Prostate gland (tissue), 2 donors: Measurements from ENCODE around the gene NEK4. TPM values are rescaled to one million over a fixed set of nuclear protein-coding genes. Genes with fewer than 3 reads are reported as not detected.

ENCODE experiments used
- DNase-seq: peaks from one replicate; pipeline ENCODE4 v3.0.0-alpha.2; 2019; ENCODE audit warnings: low spot score
- H3K27ac ChIP-seq, 2 donors: fragments of 200-600 bp; sonication (generic); 2 replicates each; pipeline ENCODE4 v1.5.1; 2017 to 2019
- H3K27me3 ChIP-seq: fragments of 200-600 bp; sonication (generic); replicated peaks from 2 replicates; pipeline ENCODE4 v1.5.1; 2019; ENCODE audit not compliant: insufficient read depth
- H3K36me3 ChIP-seq, 2 donors: fragments of 200-600 bp; sonication (generic); 1 replicate in 1 of 2; 2 replicates in 1 of 2; pipeline versions ENCODE4 v1.5.1 to v1.8.1; 2017 to 2019
- H3K4me1 ChIP-seq: fragments of 200-600 bp; sonication (generic); replicated peaks from 2 replicates; pipeline ENCODE4 v1.5.1; 2019
- H3K4me3 ChIP-seq, 2 donors: fragments of 200-600 bp; sonication (generic); 2 replicates each; pipeline ENCODE4 v1.5.1; 2017 to 2019
- H3K9me3 ChIP-seq: fragments of 200-600 bp; sonication (generic); 2 replicates; pipeline ENCODE4 v1.5.1; 2017
- CTCF ChIP-seq, 4 experiments: fragments of 200-600 bp in 2 of 4; fragments of 450-650 bp in 2 of 4; sonication (generic) in 2 of 4; IDR thresholded peaks; 1 replicate in 3 of 4; 2 replicates in 1 of 4; pipeline ENCODE4 v1.5.1; 2016 to 2019; ENCODE audit warnings: antibody characterized with exemption in 4 of 4, mild to moderate bottlenecking in 2 of 4, moderate library complexity in 2 of 4
- POLR2A ChIP-seq: fragments of 450-650 bp; IDR thresholded peaks from one replicate; pipeline ENCODE4 v1.6.1; 2016; ENCODE audit warnings: antibody characterized with exemption, mild to moderate bottlenecking
- POLR2AphosphoS5 ChIP-seq: sonication (generic); formaldehyde crosslinking; IDR thresholded peaks from one replicate; pipeline ENCODE4 v1.6.1; 2017; ENCODE audit warnings: antibody characterized with exemption
- WGBS: methylation state at CpG from one replicate; pipeline ENCODE4 v1.1.5; 2018; 5-methylcytosine and 5-hydroxymethylcytosine counted together
- intact Hi-C: fragments of 100-400 bp; cut with DNase I; formaldehyde crosslinking; loops from one replicate; pipeline ENCODE4 v1.14.2; 2022
- total RNA-seq, 2 donors: library from RNA; depleted of rRNA; stranded (reverse); fragments of >200 nt; gene quantifications; one replicate each; pipeline ENCODE4 v1.1.0, GENCODE V29; 2016

NEK4 gene
- total RNA-seq, 2 donors from 2014 or later = 24.5 to 49.9 TPM

GRCh38 chr3:52771702-52772101, 962 bp upstream of the NEK4 start:
- TF ChIP-seq POLR2AphosphoS5 (no peak), POLR2A (no peak), CTCF (IDR thresholded peaks at IDR 0.05) (no peak)
- H3K4me3 ChIP-seq = no peak overlapping the region
- intact Hi-C loops = loop anchor here (10.0 kb wide), 1 partner anchor 303 kb away; no protein-coding TSS in a partner anchor
- no peak overlapping the region for H3K27ac ChIP-seq
- no peak for DNase-seq
- H3K36me3 ChIP-seq = no peaks in the 10 kb centered on the region
- H3K9me3 ChIP-seq = no peaks in the 10 kb centered on the region
- H3K4me1 ChIP-seq = no peaks in the 10 kb centered on the region
- no peaks in the 10 kb centered on the region for H3K27me3 ChIP-seq
- WGBS = 89% methylated on average over 10 of the region's 10 CpGs

GRCh38 chr3:52771334-52771681, 568 bp upstream of the NEK4 start:
- WGBS = 44% methylated on average over 5 of the region's 5 CpGs

GRCh38 chr3:52769786-52770455, 819 bp downstream of the NEK4 start:
- TF ChIP-seq CTCF (IDR thresholded peaks at IDR 0.05) (no peak), POLR2A (no peak)
- no peaks in the 10 kb centered on the region for H3K27me3 ChIP-seq
- peak overlapping the region; percentile 71 to 73 for H3K27ac ChIP-seq
- WGBS = 15% methylated on average over 13 of the region's 13 CpGs
- no peaks in the 10 kb centered on the region for H3K4me1 ChIP-seq
- H3K9me3 ChIP-seq = no peaks in the 10 kb centered on the region
- intact Hi-C loops = loop anchor here (10.0 kb wide), 1 partner anchor 305 kb away; no protein-coding TSS in a partner anchor
- DNase-seq = no peak
- peak overlapping the region; percentile 79 to 96 for H3K4me3 ChIP-seq
- no peaks in the 10 kb centered on the region for H3K36me3 ChIP-seq

More at GRCh38 chr3:52771334-52771681, 568 bp upstream of the NEK4 start:
- peak overlapping the region; percentile 71 to 73 for H3K27ac ChIP-seq
- intact Hi-C loops = loop anchor here (10.0 kb wide), 1 partner anchor 303 kb away; no protein-coding TSS in a partner anchor
- peak overlapping the region; percentile 79 to 96 for H3K4me3 ChIP-seq
- TF ChIP-seq POLR2A (no peak), POLR2AphosphoS5 (no peak), CTCF (IDR thresholded peaks at IDR 0.05) (no peak)
- H3K9me3 ChIP-seq = no peaks in the 10 kb centered on the region
- H3K36me3 ChIP-seq = no peaks in the 10 kb centered on the region
- no peaks in the 10 kb centered on the region for H3K4me1 ChIP-seq
- H3K27me3 ChIP-seq = no peaks in the 10 kb centered on the region
- no peak for DNase-seq

GRCh38 chr3:52763466-52763865, 7.3 kb downstream of the NEK4 start:
- no peak for DNase-seq
- Histone ChIP-seq H3K36me3 (no peaks in the 10 kb centered on the region), H3K4me3 (no peak overlapping the region), H3K9me3 (no peaks in the 10 kb centered on the region), H3K4me1 (no peaks in the 10 kb centered on the region), H3K27ac (no peak overlapping the region), H3K27me3 (no peaks in the 10 kb centered on the region)
- WGBS = 91% methylated on average over 2 of the region's 2 CpGs
- TF ChIP-seq POLR2AphosphoS5 = no peak
- intact Hi-C loops = no loop called here

- Histone ChIP-seq H3K27me3 (no peaks in the 10 kb centered on the region), H3K9me3 (no peaks in the 10 kb centered on the region), H3K36me3 (no peaks in the 10 kb centered on the region), H3K27ac (no peak overlapping the region), H3K4me1 (no peaks in the 10 kb centered on the region), H3K4me3 (no peak overlapping the region)
- no peak for DNase-seq
- 97% methylated on average over 1 of the region's 1 CpG for WGBS
- TF ChIP-seq POLR2A (no peak), POLR2AphosphoS5 (no peak), CTCF (IDR thresholded peaks at IDR 0.05) (no peak)
- intact Hi-C loops = no loop called here
Measured at GRCh38 chr3:52756141-52756540, 14.6 kb downstream of the NEK4 start.
